Adipose tissue (tissue), 3 donors: ENCODE results near the gene MTFR1L. TPM values are rescaled to one million over a fixed set of nuclear protein-coding genes. Genes with fewer than 3 reads are reported as not detected.

Source experiments
- H3K27ac ChIP-seq: one replicate; pipeline ENCODE4 v1.5.1; 2013; ENCODE audit warnings: low read depth, low read length
- WGBS, 3 donors: extraction: QIAGEN DNeasy Blood & Tissue Kit; methylation state at CpG; one replicate each; pipeline ENCODE4 v1.1.7; 2013; 5-methylcytosine and 5-hydroxymethylcytosine counted together
- polyA plus RNA-seq, 3 donors: library from polyadenylated mRNA; stranded (reverse); fragments of 200-250 nt; gene quantifications; one replicate each; pipeline ENCODE4 v1.2.3, GENCODE V29; 2013
- donor health status: healthy with polysubstance abuse.
- donor health status: Bipolar disorder and iron deficiency.
- donor health status: healthy.

The MTFR1L gene
- polyA plus RNA-seq, 3 donors = 28.7 to 52.7 (median 49.7) TPM

- 66 to 92% (median 76%) methylated on average over 6 of the region's 6 CpGs for WGBS, 3 donors
- no peak overlapping the region for H3K27ac ChIP-seq
Measured at GRCh38 chr1:25869909-25870606, 50.3 kb downstream of the MTFR1L start.

GRCh38 chr1:25870614-25871013 is 50.9 kb downstream of the MTFR1L start:
- no peak overlapping the region for H3K27ac ChIP-seq
- WGBS, 3 donors = 37 to 86% (median 77%) methylated on average over 1 of the region's 1 CpG

- WGBS, 3 donors = 6 to 14% (median 11%) methylated on average over 5 of the region's 5 CpGs
- no peak overlapping the region for H3K27ac ChIP-seq
Measured at GRCh38 chr1:25871086-25871703, 51.4 kb downstream of the MTFR1L start.

GRCh38 chr1:25871704-25872494 is 52.1 kb downstream of the MTFR1L start:
- H3K27ac ChIP-seq = no peak overlapping the region
- 29 to 79% (median 76%) methylated on average over 9 of the region's 9 CpGs for WGBS, 3 donors

GRCh38 chr1:25872713-25873112 is 53.0 kb downstream of the MTFR1L start:
- H3K27ac ChIP-seq = no peak overlapping the region
- WGBS, 3 donors = 52 to 62% (median 54%) methylated on average over 2 of the region's 2 CpGs

GRCh38 chr1:25873120-25873519 is 53.4 kb downstream of the MTFR1L start:
- 51 to 73% (median 70%) methylated on average over 3 of the region's 3 CpGs for WGBS, 3 donors
- H3K27ac ChIP-seq = no peak overlapping the region

- H3K27ac ChIP-seq = no peak overlapping the region
- 92 to 98% (median 93%) methylated on average over 3 of the region's 3 CpGs for WGBS, 3 donors
Measured at GRCh38 chr1:25874209-25874608, 54.5 kb downstream of the MTFR1L start.

- H3K27ac ChIP-seq = no peak overlapping the region
- WGBS, 3 donors = 28 to 37% (median 36%) methylated on average over 7 to 8 of the region's 8 CpGs
Measured at GRCh38 chr1:25874635-25875153, 54.9 kb downstream of the MTFR1L start.

- 1% methylated on average over 60 to 75 of the region's 75 CpGs for WGBS, 3 donors
Measured at GRCh38 chr1:25875154-25875855, 55.6 kb downstream of the MTFR1L start, which contains the start of gene PAQR7. Gene PAQR7, minus strand, starts transcription at chr1:25875708. Its CDS starts 11,869 bp downstream, at chr1:25863839.

GRCh38 chr1:25875856-25876692 is 56.3 kb downstream of the MTFR1L start:
- 29 to 34% (median 31%) methylated on average over 26 to 32 of the region's 32 CpGs for WGBS, 3 donors

More at GRCh38 chr1:25875154-25875855, 55.6 kb downstream of the MTFR1L start, which contains the start of gene PAQR7:
- no peak within 1 kb of the TSS for H3K27ac ChIP-seq

GRCh38 chr1:25876693-25877077 is 56.9 kb downstream of the MTFR1L start:
- WGBS, 3 donors = 28 to 76% (median 45%) methylated on average over 2 of the region's 2 CpGs
- H3K27ac ChIP-seq = no peak overlapping the region

More at GRCh38 chr1:25875856-25876692, 56.3 kb downstream of the MTFR1L start:
- H3K27ac ChIP-seq = no peak overlapping the region

- 92 to 98% (median 95%) methylated on average over 2 of the region's 2 CpGs for WGBS, 3 donors
- H3K27ac ChIP-seq = no peak overlapping the region
Measured at GRCh38 chr1:25877155-25877554, 57.4 kb downstream of the MTFR1L start.

- WGBS, 3 donors = 71 to 96% (median 94%) methylated on average over 5 of the region's 5 CpGs
- no peak overlapping the region for H3K27ac ChIP-seq
Measured at GRCh38 chr1:25878690-25879089, 58.9 kb downstream of the MTFR1L start.

- 42 to 60% (median 57%) methylated on average over 2 of the region's 2 CpGs for WGBS, 3 donors
- no peak overlapping the region for H3K27ac ChIP-seq
Measured at GRCh38 chr1:25879675-25880074, 59.9 kb downstream of the MTFR1L start.

- H3K27ac ChIP-seq = no peak overlapping the region
- WGBS, 3 donors = 92 to 94% (median 93%) methylated on average over 5 of the region's 5 CpGs
Measured at GRCh38 chr1:25880518-25880917, 60.8 kb downstream of the MTFR1L start.

- WGBS, 3 donors = 94 to 95% (median 95%) methylated on average over 11 of the region's 11 CpGs
- H3K27ac ChIP-seq = no peak overlapping the region
Measured at GRCh38 chr1:25881266-25881665, 61.5 kb downstream of the MTFR1L start.
